NB4 (cell line): ENCODE data around the gene RGS2.

Experiments
- DNase-seq: peaks from one replicate; pipeline ENCODE4 v3.0.0; 2010; ENCODE audit warnings: low read depth
- H3K4me3 ChIP-seq: one replicate; pipeline ENCODE4 v1.5.1; 2011; ENCODE audit warnings: mild to moderate bottlenecking, low read depth, low read length, moderate library complexity
- MYC ChIP-seq: IDR thresholded peaks from 2 replicates; pipeline ENCODE4 v1.6.1; 2011; ENCODE audit warnings: low read depth, low read length
- POLR2A ChIP-seq: IDR thresholded peaks from 2 replicates; pipeline ENCODE4 v1.6.1; 2011; ENCODE audit warnings: mild to moderate bottlenecking; ENCODE audit not compliant: insufficient read length; ENCODE audit errors: extremely low read depth
- TF ChIP-seq, protein P1 (sequence below): IDR thresholded peaks from 2 replicates; pipeline ENCODE4 v1.6.1; 2011; ENCODE audit warnings: low read depth, low read length
- TF ChIP-seq, protein P2 (sequence below): IDR thresholded peaks from one replicate; pipeline ENCODE4 v1.5.1; 2012; ENCODE audit warnings: low read depth, low read length

Gene RGS2

DNA sequence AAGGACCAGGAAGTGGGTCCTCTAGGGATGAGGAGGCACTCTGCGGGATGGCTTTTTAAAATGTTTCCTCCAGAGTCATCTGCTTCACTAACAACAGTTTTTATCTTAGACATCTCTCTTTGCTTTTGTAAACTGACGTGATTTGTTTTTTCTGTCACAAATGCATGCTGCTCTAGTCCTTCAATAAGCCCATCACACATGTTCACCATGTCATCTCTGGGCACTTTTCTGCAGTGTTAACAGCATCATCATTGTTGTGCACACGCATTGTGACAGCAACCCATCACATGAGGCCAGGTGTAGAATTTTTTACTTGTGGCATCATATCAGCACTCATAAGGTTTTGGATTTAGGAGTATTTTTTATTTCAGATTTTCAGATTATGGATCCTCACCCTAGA is 12.5 kb downstream of the RGS2 start:
- no peak for TF ChIP-seq MYC
- TF ChIP-seq, protein P1, sequence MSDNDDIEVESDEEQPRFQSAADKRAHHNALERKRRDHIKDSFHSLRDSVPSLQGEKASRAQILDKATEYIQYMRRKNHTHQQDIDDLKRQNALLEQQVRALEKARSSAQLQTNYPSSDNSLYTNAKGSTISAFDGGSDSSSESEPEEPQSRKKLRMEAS, result no peak
- TF ChIP-seq, protein P2, sequence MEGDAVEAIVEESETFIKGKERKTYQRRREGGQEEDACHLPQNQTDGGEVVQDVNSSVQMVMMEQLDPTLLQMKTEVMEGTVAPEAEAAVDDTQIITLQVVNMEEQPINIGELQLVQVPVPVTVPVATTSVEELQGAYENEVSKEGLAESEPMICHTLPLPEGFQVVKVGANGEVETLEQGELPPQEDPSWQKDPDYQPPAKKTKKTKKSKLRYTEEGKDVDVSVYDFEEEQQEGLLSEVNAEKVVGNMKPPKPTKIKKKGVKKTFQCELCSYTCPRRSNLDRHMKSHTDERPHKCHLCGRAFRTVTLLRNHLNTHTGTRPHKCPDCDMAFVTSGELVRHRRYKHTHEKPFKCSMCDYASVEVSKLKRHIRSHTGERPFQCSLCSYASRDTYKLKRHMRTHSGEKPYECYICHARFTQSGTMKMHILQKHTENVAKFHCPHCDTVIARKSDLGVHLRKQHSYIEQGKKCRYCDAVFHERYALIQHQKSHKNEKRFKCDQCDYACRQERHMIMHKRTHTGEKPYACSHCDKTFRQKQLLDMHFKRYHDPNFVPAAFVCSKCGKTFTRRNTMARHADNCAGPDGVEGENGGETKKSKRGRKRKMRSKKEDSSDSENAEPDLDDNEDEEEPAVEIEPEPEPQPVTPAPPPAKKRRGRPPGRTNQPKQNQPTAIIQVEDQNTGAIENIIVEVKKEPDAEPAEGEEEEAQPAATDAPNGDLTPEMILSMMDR, result no peak
- TF ChIP-seq POLR2A, result no peak
- no peak overlapping the region for H3K4me3 ChIP-seq
- DNase-seq, result no peak

DNA sequence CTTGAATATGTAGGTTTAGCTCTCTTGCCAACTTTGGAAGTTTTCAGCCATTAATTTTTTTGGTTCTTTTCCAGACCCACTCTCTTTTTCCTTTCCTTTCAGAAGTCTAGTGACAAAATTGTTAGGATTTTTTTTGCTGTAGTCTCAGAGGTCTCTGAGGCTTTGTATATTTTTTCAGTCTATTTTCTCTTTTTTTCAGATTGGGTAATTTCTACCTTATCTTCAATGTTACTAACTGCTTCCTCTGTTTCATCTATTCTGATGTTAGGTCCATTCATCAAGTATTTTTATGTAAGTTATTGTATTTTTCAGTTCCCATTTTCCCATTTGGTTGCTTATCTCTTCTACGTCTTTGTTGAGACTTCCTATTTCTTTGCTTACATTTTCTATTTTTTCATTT is 15.7 kb downstream of the RGS2 start:
- no peak for DNase-seq
- TF ChIP-seq, protein P1, result no peak
- TF ChIP-seq MYC, result no peak
- no peak for TF ChIP-seq POLR2A
- TF ChIP-seq, protein P2, result no peak
- H3K4me3 ChIP-seq, result no peak overlapping the region

DNA sequence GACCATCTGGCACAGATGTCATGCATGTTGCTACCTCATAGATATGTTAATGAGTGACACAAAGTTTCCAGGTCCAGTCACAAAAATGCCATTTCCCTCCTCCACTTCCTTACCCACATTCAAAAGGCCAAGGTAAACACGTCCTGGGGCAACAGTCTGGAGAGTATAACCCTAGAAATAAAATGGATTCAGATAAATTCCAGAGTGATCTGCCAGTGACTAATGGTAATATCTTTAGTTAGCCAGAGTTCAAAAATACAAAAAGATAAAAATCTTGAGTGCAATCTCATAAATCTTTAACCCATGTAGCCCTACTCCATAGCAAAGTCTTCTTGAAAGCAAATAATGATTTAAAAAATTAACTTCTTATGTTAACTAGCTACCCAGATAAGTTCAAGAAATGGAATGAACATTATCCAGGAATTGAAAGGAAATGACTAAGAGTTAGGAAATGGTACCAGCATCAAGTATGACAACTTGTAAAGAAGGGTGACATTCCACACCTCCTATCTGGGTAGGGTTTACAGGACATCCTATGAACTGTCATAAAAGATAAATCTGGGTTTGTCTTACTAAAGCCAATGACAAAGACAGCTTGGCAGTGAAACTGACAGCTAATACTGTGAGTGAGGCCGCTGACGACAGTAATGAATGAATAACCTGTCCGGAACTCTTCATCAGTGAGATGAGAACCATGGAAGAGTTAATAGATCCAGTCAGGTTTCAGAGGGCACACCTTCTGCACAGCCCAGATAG is 18.1 kb downstream of the RGS2 start:
- no peak for DNase-seq
- TF ChIP-seq POLR2A (no peak), MYC (no peak)
- TF ChIP-seq, protein P1, result no peak
- TF ChIP-seq, protein P2, result no peak
- H3K4me3 ChIP-seq, result no peak overlapping the region

DNA sequence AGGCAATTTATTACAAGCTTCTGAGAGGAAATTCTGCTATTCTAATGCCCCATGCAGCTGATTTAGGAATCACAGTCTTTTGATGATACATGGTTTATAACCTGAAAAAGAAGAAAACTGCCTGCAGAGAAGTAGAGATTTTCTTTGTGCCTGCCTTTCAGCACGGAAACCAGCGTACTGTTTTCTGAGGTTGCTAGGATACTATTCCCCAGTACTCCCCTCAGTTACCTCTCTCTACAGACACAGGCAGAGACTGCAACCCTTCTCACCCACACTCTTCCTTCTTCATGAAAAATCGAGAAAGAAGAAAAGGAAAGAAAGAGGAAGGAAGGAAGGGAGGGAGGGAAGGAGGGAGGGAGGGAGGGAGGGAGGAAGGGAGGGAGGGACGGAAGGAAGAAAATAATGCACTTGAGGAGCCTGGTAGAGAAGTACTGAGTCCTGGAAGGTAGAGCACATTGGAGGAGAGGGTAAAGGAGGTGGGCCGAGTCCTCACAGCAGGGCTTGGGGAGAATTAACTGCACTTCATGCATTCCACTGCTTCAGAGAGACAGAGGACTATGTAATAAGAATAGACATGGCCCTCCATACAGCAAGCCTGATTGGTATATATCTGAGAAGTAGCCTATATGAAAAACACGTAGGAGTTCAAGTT is 21.9 kb downstream of the RGS2 start:
- TF ChIP-seq POLR2A (no peak), MYC (no peak)
- TF ChIP-seq, protein P1, result no peak
- TF ChIP-seq, protein P2, result no peak
- no peak for DNase-seq
- no peak overlapping the region for H3K4me3 ChIP-seq

DNA sequence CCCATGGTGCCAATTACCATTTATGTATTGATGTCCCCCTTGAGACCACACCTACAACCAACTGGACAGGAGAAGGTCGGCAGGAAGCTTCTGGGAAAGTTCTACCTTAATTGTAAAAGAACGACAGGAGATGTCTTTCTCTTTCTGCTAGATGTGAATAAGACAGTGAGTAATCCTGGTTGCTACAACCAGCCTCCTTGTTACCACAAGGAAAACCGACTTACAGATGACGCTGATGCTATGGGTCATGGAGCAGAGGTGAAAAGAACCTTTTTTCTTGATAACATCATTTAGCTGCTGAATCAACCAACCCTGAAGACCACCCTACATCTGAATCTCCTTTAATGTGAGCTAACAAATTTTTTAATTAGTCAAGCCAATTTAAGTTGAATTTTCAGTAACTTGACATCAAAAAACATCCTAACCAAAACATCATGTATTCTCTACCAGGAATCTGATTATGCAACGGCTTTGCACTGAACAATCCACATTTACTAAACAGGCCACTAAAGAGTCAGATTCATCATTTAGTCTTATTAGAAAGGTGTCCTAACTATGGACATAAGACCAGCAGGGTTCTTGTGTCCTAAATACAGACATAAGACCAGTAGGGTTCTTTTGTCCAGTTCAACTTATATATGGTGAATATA is 23.0 kb downstream of the RGS2 start:
- DNase-seq, result no peak
- TF ChIP-seq, protein P1, result no peak
- TF ChIP-seq, protein P2, result no peak
- TF ChIP-seq POLR2A, result no peak
- no peak for TF ChIP-seq MYC
- H3K4me3 ChIP-seq, result no peak overlapping the region
